ENCODE measurements around the gene BRPF3.

BRPF3 gene

GRCh38 chr6:36249536-36249935 lies 53.0 kb downstream of the BRPF3 start:
- no peak overlapping the region for H3K27ac ChIP-seq
- no peak for TF ChIP-seq CTCF (conservative IDR thresholded peaks at IDR 0.05)
- no peak for TF ChIP-seq ZFX (IDR thresholded peaks at IDR 0.05)

DNA sequence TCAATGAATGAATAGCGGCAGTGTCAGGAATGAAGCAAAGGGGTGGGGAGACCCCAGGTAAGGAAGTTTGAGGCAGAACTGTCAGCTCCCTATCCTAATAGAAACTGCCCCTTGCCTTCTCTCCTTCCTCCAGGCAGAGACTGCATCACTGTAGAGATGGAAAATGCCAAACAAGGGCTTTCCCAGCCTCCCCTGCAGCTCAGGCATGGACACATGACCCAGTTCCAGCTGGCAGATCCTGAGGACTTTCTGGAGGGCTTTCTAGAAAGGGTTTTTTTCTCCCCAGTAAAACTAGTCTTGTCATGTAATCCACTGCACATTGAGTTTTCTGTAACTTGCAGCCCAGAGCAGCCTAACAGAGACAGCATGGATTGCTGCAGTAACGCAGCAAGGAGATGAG lies 55.5 kb downstream of the BRPF3 start:
- TF ChIP-seq ZFX (IDR thresholded peaks at IDR 0.05), result no peak
- TF ChIP-seq CTCF (conservative IDR thresholded peaks at IDR 0.05), result no peak
- no peak overlapping the region for H3K27ac ChIP-seq

DNA sequence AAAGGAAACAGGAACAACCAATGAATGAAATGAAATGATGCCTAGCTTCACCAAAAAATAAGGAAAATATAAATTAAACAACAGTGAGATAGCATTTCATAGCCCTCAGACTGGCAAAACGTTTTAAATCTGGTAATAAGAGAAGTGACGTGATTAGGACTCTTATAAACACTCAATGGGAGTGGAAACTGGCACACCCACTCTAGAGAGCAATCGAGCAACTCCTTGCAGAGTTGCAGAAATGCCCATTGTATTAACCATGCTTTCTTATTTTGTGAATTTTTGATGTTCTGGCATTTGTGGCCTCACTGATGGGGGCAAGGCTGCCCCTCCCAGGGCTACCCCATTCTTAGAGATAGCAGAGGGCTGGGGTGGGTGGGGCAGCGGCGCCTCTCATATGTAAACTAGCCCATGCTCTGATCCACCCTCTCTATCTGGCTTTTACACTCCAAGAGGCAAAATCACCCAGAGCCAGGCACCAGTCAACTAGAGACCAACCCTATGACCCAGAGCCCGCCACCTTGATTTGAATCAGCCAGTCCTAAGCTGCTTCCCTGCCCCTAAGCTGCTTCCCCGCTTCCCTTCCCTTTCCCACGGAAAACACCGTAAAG lies 67.0 kb downstream of the BRPF3 start:
- H3K27ac ChIP-seq, result no peak overlapping the region
- TF ChIP-seq ZFX (IDR thresholded peaks at IDR 0.05) (no peak), CTCF (conservative IDR thresholded peaks at IDR 0.05) (no peak)

DNA sequence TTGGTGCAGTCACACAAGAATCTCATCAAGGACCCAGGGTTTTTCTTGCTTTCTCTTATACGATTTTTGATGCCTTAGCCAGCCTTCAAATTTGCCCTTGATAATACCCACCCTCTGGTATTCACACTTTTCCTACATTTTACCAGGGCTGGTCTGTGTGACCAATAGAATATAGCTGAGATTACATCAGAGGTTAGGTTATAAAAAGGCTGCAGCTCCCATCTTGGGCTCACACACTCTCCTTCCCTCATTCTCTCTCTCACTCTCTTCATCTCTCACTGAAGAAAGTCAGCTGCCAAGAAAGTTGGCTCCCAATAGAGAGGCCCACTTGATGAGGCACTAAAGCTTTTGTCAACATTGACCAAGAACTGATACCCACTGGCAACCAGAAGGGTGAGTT lies 69.2 kb downstream of the BRPF3 start:
- no peak for TF ChIP-seq ZFX (IDR thresholded peaks at IDR 0.05)
- no peak for TF ChIP-seq CTCF (conservative IDR thresholded peaks at IDR 0.05)
- no peak overlapping the region for H3K27ac ChIP-seq

GRCh38 chr6:36266913-36267644 lies 70.5 kb downstream of the BRPF3 start:
- no peak for TF ChIP-seq ZFX (IDR thresholded peaks at IDR 0.05)
- TF ChIP-seq CTCF (conservative IDR thresholded peaks at IDR 0.05), result no peak

DNA sequence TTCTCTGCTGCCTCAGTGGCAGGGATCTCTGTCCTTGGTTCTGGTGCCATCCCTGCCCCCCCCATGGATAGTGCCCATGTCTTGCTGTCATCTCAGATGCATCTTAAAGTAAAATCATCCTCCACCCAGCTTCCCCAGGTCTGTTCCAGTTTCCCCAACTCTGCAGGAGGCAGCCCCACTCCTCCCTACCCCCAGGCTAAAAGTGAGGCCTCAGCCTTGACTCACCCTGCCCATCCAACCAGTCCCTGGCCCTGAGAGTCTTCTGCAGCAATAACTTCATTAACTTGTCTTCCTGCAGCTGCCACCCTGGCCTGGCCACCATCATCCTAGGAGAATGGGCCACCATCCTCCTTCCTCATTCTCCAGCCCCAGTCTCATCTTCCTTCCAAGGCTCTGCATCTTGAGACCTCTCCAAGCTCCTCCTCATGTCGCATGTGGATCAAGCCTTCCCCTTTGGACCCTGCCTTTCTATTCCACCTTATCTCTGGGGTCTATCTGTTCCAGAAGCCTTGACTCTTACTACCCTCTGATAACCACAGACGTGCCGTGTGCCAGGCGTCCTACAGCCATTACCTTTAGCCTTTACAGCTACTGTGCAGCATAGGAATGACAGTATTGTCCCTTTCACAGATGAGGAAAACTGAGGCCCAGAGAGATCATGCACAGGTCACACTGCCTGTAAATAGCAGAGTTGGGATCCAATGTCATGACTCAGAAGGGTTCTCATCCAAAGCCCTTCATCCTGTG lies 71.4 kb downstream of the BRPF3 start:
- TF ChIP-seq CTCF (conservative IDR thresholded peaks at IDR 0.05), result no peak
- no peak for TF ChIP-seq ZFX (IDR thresholded peaks at IDR 0.05)
- no peak overlapping the region for H3K27ac ChIP-seq

More at GRCh38 chr6:36266913-36267644, 70.5 kb downstream of the BRPF3 start:
- H3K27ac ChIP-seq, result no peak overlapping the region
